Gastrocnemius medialis (tissue), 4 donors: ENCODE measurements around the gene GALNT7. TPM values are rescaled to one million over a fixed set of nuclear protein-coding genes. Genes with fewer than 3 reads are reported as not detected.

Source experiments
- ATAC-seq, 2 donors: fragments of 150-250 bp; one replicate each; pipeline ENCODE4 v1.9.1; 2016
- DNase-seq, 2 donors: peaks; one replicate each; pipeline ENCODE4 v3.0.0-alpha.2; 2019
- H3K27ac ChIP-seq, 4 donors: fragments of 200-600 bp; sonication (generic); 1 replicate in 1 of 4; 2 replicates in 3 of 4; pipeline ENCODE4 v1.5.1; 2016 to 2018; ENCODE audit warnings: mild to moderate bottlenecking in 2 of 4, moderate library complexity in 1 of 4
- H3K27me3 ChIP-seq, 3 donors: fragments of 200-600 bp; sonication (generic) in 2 of 3; 1 replicate in 1 of 3; 2 replicates in 2 of 3; pipeline versions ENCODE4 v1.5.1 to v1.6.0; 2016 to 2019; ENCODE audit warnings: mild to moderate bottlenecking in 1 of 3, moderate library complexity in 1 of 3
- H3K36me3 ChIP-seq, 2 donors: fragments of 200-600 bp; sonication (generic) in 1 of 2; one replicate each; pipeline ENCODE4 v1.5.1; 2017 to 2018
- H3K4me1 ChIP-seq, 2 donors: fragments of 200-600 bp; sonication (generic) in 1 of 2; one replicate each; pipeline ENCODE4 v1.5.1; 2016 to 2017; ENCODE audit warnings: mild to moderate bottlenecking in 2 of 2
- H3K4me3 ChIP-seq, 4 donors: fragments of 200-600 bp; sonication (generic) in 3 of 4; 1 replicate in 1 of 4; 2 replicates in 3 of 4; pipeline ENCODE4 v1.5.1; 2016 to 2019; ENCODE audit warnings: mild to moderate bottlenecking in 2 of 4
- H3K9me3 ChIP-seq, 3 donors: fragments of 200-600 bp; sonication (generic) in 2 of 3; 1 replicate in 1 of 3; 2 replicates in 2 of 3; pipeline ENCODE4 v1.5.1; 2016 to 2019
- POLR2A ChIP-seq, 2 donors: fragments of 450-650 bp; IDR thresholded peaks; one replicate each; pipeline ENCODE4 v1.6.1; 2017; ENCODE audit warnings: antibody characterized with exemption in 2 of 2, mild to moderate bottlenecking in 2 of 2, moderate library complexity in 2 of 2
- in situ Hi-C, 4 donors: fragments of 200-750 bp; cut with MboI; loops; one replicate each; pipeline versions ENCODE4 v1.15.0 to v1.8.0; 2017; ENCODE audit warnings: low sequenced_read_pairs in 4 of 4
- intact Hi-C: fragments of 100-400 bp; cut with DNase I; formaldehyde crosslinking; loops from one replicate; pipeline ENCODE4 v1.15.1; 2023; ENCODE audit warnings: low total_unique reads
- total RNA-seq, 4 donors: library from RNA; depleted of rRNA; stranded (reverse); fragments of >200 nt; gene quantifications; one replicate each; pipeline versions ENCODE4 v1.1.0 to v1.2.3, GENCODE V29; 2016
- TF ChIP-seq, protein P1 (sequence below), 5 experiments: fragments of 450-650 bp in 3 of 5; fragments of 200-600 bp in 2 of 5; sonication (generic) in 2 of 5; IDR thresholded peaks in 4 of 5; conservative IDR thresholded peaks in 1 of 5; 1 replicate in 4 of 5; 2 replicates in 1 of 5; pipeline ENCODE4 v1.5.1; 2016 to 2019; ENCODE audit warnings: antibody characterized with exemption in 5 of 5, mild to moderate bottlenecking in 3 of 5, moderate library complexity in 3 of 5

GALNT7 gene
- total RNA-seq, 4 donors from 2014 or later, result 0.91 to 2.8 (median 1.1) TPM

DNA sequence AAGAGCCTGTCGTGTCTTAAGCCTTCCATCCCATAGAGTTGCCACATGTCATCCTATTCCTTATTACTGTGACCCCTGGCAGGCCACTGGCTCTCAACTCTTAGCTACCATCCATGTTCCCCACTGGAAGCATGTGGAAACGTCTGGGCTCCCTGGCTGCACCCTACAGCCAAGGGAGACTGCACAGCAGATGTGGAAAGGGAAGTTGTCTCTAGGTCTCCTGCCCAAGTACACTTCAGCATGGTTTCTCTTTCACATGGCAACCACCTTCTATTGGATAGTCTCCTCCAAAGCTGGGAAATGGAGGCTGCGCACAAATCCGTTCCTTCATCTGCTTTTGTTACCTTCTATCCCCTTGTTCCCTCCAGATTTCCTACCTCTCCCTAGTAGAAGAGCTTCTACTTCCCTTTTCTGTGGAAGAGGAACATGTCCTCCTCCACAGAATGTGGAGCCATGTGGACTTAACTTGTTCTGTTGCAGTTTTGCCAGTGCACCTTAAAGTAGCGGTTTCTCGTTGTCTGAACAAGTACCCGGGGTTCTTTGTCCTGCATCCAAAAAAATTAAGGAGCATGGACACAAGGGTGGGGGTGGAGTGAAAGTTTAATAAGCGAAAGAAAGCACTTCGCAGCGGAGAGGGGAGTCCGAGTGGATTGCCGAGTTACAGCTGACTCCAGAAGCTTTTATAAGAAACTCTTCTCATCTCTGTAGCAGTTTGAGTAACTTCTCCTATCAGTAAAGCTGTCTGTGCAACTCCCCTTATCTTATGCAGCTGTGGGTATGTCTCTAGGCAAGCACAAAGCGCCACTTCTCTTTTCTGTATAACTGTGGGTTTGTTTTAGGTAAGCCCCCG, 113.0 kb downstream of the GALNT7 start:
- no peaks in the 10 kb centered on the region for H3K36me3 ChIP-seq
- no peak overlapping the region for H3K4me3 ChIP-seq
- H3K4me1 ChIP-seq, result no peaks in the 10 kb centered on the region
- no peak overlapping the region for H3K27ac ChIP-seq
- no peak for TF ChIP-seq POLR2A (IDR thresholded peaks at IDR 0.05)
- TF ChIP-seq, protein P1, sequence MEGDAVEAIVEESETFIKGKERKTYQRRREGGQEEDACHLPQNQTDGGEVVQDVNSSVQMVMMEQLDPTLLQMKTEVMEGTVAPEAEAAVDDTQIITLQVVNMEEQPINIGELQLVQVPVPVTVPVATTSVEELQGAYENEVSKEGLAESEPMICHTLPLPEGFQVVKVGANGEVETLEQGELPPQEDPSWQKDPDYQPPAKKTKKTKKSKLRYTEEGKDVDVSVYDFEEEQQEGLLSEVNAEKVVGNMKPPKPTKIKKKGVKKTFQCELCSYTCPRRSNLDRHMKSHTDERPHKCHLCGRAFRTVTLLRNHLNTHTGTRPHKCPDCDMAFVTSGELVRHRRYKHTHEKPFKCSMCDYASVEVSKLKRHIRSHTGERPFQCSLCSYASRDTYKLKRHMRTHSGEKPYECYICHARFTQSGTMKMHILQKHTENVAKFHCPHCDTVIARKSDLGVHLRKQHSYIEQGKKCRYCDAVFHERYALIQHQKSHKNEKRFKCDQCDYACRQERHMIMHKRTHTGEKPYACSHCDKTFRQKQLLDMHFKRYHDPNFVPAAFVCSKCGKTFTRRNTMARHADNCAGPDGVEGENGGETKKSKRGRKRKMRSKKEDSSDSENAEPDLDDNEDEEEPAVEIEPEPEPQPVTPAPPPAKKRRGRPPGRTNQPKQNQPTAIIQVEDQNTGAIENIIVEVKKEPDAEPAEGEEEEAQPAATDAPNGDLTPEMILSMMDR (IDR thresholded peaks at IDR 0.05 in 4 of 5, conservative IDR thresholded peaks at IDR 0.05 in 1 of 5), result no peak
- intact Hi-C loops, result no loop called here
- H3K9me3 ChIP-seq, result peaks cover 0 to 3% (median 0%) of the 10 kb centered on the region in 3 donors
- in situ Hi-C loops, result no loop called here
- no peak for ATAC-seq
- no peaks in the 10 kb centered on the region for H3K27me3 ChIP-seq
- DNase-seq, result no peak

DNA sequence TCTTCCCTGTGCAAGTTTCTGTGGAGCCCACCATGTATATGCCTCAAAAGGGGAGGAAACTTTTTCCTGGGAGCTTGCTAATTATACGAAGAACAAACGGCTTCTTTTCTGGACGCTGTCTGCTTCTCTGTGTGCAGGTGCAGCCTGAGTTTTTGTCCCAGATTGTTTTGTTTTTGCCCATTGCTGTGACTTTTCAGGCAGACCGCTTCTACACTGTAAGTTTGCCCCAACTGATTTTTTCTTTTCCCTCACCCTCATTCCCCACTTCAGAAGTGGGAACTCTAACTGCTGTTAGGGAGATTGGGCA, 113.6 kb downstream of the GALNT7 start:
- TF ChIP-seq, protein P1 (IDR thresholded peaks at IDR 0.05 in 4 of 5, conservative IDR thresholded peaks at IDR 0.05 in 1 of 5), result no peak
- no peak for TF ChIP-seq POLR2A (IDR thresholded peaks at IDR 0.05)
- no peaks in the 10 kb centered on the region for H3K27me3 ChIP-seq
- H3K9me3 ChIP-seq, result peaks cover 0 to 3% (median 0%) of the 10 kb centered on the region in 3 donors
- intact Hi-C loops, result no loop called here
- in situ Hi-C loops, result no loop called here
- no peak overlapping the region for H3K4me3 ChIP-seq
- DNase-seq (no peak), ATAC-seq (no peak)
- H3K4me1 ChIP-seq, result no peaks in the 10 kb centered on the region
- H3K27ac ChIP-seq, result no peak overlapping the region
- H3K36me3 ChIP-seq, result no peaks in the 10 kb centered on the region

DNA sequence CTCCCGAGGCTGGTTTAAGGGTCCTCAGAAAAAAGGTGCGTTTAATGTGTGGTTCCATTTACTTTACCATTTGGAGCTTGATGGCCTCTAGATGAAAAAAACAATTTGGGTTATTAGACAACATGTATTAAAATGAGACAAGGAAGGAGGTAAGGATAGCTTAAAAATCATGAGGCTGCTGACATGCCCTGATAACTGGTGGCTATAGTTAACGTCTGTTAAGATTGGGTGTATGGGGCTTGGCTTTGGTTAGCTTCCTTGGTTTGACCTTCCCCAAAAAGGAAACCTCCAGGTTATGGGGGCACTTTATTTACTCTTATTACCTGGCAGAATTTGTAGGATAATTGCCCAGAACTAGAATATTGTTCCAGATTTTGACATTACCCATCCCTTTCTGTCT, 114.0 kb downstream of the GALNT7 start:
- DNase-seq (no peak), ATAC-seq (no peak)
- Histone ChIP-seq H3K9me3 (peaks cover 0 to 3% (median 0%) of the 10 kb centered on the region in 3 donors), H3K36me3 (no peaks in the 10 kb centered on the region), H3K4me1 (no peaks in the 10 kb centered on the region), H3K27me3 (no peaks in the 10 kb centered on the region), H3K27ac (no peak overlapping the region), H3K4me3 (no peak overlapping the region)
- no peak for TF ChIP-seq POLR2A (IDR thresholded peaks at IDR 0.05)
- TF ChIP-seq, protein P1 (IDR thresholded peaks at IDR 0.05 in 4 of 5, conservative IDR thresholded peaks at IDR 0.05 in 1 of 5), result no peak
- intact Hi-C loops (no loop called here), in situ Hi-C loops (no loop called here)

DNA sequence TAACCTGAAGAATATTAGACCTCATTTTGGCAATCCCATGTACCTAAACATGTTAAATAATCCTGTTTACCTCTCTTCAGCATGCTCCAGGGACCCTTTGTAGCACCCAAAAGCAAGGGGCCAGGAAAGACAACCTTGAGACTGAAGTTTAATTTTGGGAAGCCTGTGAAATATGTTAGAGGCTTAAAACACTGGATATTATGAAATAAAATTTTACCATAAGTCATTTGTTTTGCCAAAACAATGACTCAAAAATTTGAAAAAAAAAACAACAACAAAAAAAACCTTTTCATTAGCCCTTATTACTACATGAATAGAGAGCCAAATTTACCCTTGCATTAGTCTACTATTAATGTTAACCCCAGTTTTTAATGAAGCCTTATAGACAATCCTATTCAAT, 115.9 kb downstream of the GALNT7 start:
- TF ChIP-seq, protein P1 (IDR thresholded peaks at IDR 0.05 in 4 of 5, conservative IDR thresholded peaks at IDR 0.05 in 1 of 5), result no peak
- no peak for TF ChIP-seq POLR2A (IDR thresholded peaks at IDR 0.05)
- in situ Hi-C loops (no loop called here), intact Hi-C loops (no loop called here)
- Histone ChIP-seq H3K9me3 (peaks cover 0 to 3% (median 0%) of the 10 kb centered on the region in 3 donors), H3K4me1 (no peaks in the 10 kb centered on the region), H3K27ac (no peak overlapping the region), H3K4me3 (no peak overlapping the region), H3K27me3 (no peaks in the 10 kb centered on the region), H3K36me3 (no peaks in the 10 kb centered on the region)
- ATAC-seq, result no peak
- DNase-seq, result no peak
